Measurements from ENCODE around the gene HNF4A. TPM values are rescaled to one million over a fixed set of nuclear protein-coding genes. Genes with fewer than 3 reads are reported as not detected.
"Not testable (repeated sequence)": the region's sequence is repeated elsewhere in the genome, so short reads cannot be mapped to it uniquely, and the experiment has no call there.

HNF4A gene
- total RNA-seq, 1 donor from 2014 or later = not detected

GRCh38 chr20:44344723-44345122, 10.8 kb upstream of the HNF4A start:
- H3K27me3 ChIP-seq (ENCODE audit: control insufficient read depth in 3 of 3, insufficient read depth in 3 of 3, low read length in 3 of 3) = no peaks in the 10 kb centered on the region
- no peak overlapping the region for H3K27ac ChIP-seq (ENCODE audit: low read depth, low read length)
- H3K4me1 ChIP-seq (ENCODE audit: control insufficient read depth in 3 of 3, insufficient read depth in 3 of 3, low read length in 3 of 3) = no peaks in the 10 kb centered on the region
- H3K9me3 ChIP-seq (ENCODE audit: control insufficient read depth in 3 of 3, low read length in 3 of 3) = no peaks in the 10 kb centered on the region
- no peak overlapping the region for H3K9ac ChIP-seq (ENCODE audit: low read depth in 1 of 3, low read length in 3 of 3)
- H3K36me3 ChIP-seq (ENCODE audit: control insufficient read depth in 3 of 3, insufficient read depth in 3 of 3, low read length in 3 of 3) = no peaks in the 10 kb centered on the region
- H3K4me3 ChIP-seq (ENCODE audit: low read length in 3 of 3) = no peak overlapping the region

- Histone ChIP-seq H3K9ac (ENCODE audit: low read depth in 1 of 3, low read length in 3 of 3) (no peak overlapping the region), H3K4me3 (ENCODE audit: low read length in 3 of 3) (no peak overlapping the region), H3K27ac (ENCODE audit: low read depth, low read length) (no peak overlapping the region), H3K27me3 (ENCODE audit: control insufficient read depth in 3 of 3, insufficient read depth in 3 of 3, low read length in 3 of 3) (no peaks in the 10 kb centered on the region), H3K36me3 (ENCODE audit: control insufficient read depth in 3 of 3, insufficient read depth in 3 of 3, low read length in 3 of 3) (no peaks in the 10 kb centered on the region), H3K4me1 (ENCODE audit: control insufficient read depth in 3 of 3, insufficient read depth in 3 of 3, low read length in 3 of 3) (no peaks in the 10 kb centered on the region), H3K9me3 (ENCODE audit: control insufficient read depth in 3 of 3, low read length in 3 of 3) (no peaks in the 10 kb centered on the region)
Observed at GRCh38 chr20:44345147-44345546, 10.4 kb upstream of the HNF4A start.

- H3K9me3 ChIP-seq (ENCODE audit: control insufficient read depth in 3 of 3, low read length in 3 of 3); H3K27ac ChIP-seq (ENCODE audit: low read depth, low read length); H3K27me3 ChIP-seq (ENCODE audit: control insufficient read depth in 3 of 3, insufficient read depth in 3 of 3, low read length in 3 of 3); H3K36me3 ChIP-seq (ENCODE audit: control insufficient read depth in 3 of 3, insufficient read depth in 3 of 3, low read length in 3 of 3); H3K9ac ChIP-seq (ENCODE audit: low read depth in 1 of 3, low read length in 3 of 3); H3K4me3 ChIP-seq (ENCODE audit: low read length in 3 of 3); H3K4me1 ChIP-seq (ENCODE audit: control insufficient read depth in 3 of 3, insufficient read depth in 3 of 3, low read length in 3 of 3): not testable (repeated sequence)
Observed at GRCh38 chr20:44345941-44346340, 9.6 kb upstream of the HNF4A start.

GRCh38 chr20:44348168-44348659, 7.3 kb upstream of the HNF4A start:
- Histone ChIP-seq H3K36me3 (ENCODE audit: control insufficient read depth in 3 of 3, insufficient read depth in 3 of 3, low read length in 3 of 3) (no peaks in the 10 kb centered on the region), H3K4me3 (ENCODE audit: low read length in 3 of 3) (no peak overlapping the region), H3K27me3 (ENCODE audit: control insufficient read depth in 3 of 3, insufficient read depth in 3 of 3, low read length in 3 of 3) (peaks cover 0 to 3% (median 0%) of the 10 kb centered on the region in 3 donors), H3K27ac (ENCODE audit: low read depth, low read length) (no peak overlapping the region), H3K4me1 (ENCODE audit: control insufficient read depth in 3 of 3, insufficient read depth in 3 of 3, low read length in 3 of 3) (no peaks in the 10 kb centered on the region), H3K9me3 (ENCODE audit: control insufficient read depth in 3 of 3, low read length in 3 of 3) (no peaks in the 10 kb centered on the region), H3K9ac (ENCODE audit: low read depth in 1 of 3, low read length in 3 of 3) (no peak overlapping the region)

DNA sequence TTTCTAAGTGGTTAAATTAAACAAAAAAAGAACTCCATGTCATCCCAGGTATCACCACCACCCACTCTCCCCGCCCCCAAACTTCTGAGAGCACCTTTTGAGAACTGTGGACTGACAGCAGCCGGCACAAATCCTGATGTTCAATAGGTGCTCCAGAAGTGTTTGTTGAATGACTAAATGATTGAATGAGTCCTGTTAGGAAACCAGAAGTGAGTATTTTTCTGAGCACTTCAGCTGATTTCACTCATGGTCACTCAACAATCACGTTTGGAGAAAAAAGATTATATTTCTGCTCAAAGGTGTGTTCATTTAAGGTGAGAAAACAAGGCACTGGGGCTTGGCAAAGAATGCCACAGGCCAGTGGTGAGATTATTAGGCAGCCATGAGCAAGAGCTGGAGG, 6.2 kb upstream of the HNF4A start:
- no peaks in the 10 kb centered on the region for H3K4me1 ChIP-seq (ENCODE audit: control insufficient read depth in 3 of 3, insufficient read depth in 3 of 3, low read length in 3 of 3)
- peaks cover 0 to 3% (median 0%) of the 10 kb centered on the region in 3 donors for H3K27me3 ChIP-seq (ENCODE audit: control insufficient read depth in 3 of 3, insufficient read depth in 3 of 3, low read length in 3 of 3)
- no peak overlapping the region for H3K4me3 ChIP-seq (ENCODE audit: low read length in 3 of 3)
- no peaks in the 10 kb centered on the region for H3K9me3 ChIP-seq (ENCODE audit: control insufficient read depth in 3 of 3, low read length in 3 of 3)
- H3K36me3 ChIP-seq (ENCODE audit: control insufficient read depth in 3 of 3, insufficient read depth in 3 of 3, low read length in 3 of 3) = no peaks in the 10 kb centered on the region
- H3K27ac ChIP-seq (ENCODE audit: low read depth, low read length) = no peak overlapping the region
- no peak overlapping the region for H3K9ac ChIP-seq (ENCODE audit: low read depth in 1 of 3, low read length in 3 of 3)

DNA sequence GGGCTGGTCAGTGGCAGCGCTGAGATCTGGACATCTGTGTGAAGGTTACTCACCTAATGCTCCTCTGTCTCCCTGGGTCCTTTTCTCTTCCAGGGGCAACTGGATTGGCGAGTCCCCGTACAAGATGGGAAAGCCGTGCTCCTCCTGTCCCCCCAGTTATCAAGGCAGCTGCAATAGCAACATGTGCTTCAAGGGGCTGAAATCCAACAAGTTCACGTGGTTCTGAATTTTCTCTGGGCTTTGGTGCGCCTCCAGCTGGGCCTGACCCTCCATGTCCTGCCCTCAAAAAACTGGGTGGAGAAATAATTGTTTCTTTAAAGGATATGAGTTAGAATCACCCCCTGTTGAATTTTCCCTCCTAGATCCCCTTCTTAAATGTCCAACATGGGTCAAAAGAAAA, 4.9 kb upstream of the HNF4A start:
- Histone ChIP-seq H3K9ac (ENCODE audit: low read depth in 1 of 3, low read length in 3 of 3) (no peak overlapping the region), H3K4me1 (ENCODE audit: control insufficient read depth in 3 of 3, insufficient read depth in 3 of 3, low read length in 3 of 3) (no peaks in the 10 kb centered on the region), H3K9me3 (ENCODE audit: control insufficient read depth in 3 of 3, low read length in 3 of 3) (no peaks in the 10 kb centered on the region), H3K36me3 (ENCODE audit: control insufficient read depth in 3 of 3, insufficient read depth in 3 of 3, low read length in 3 of 3) (no peaks in the 10 kb centered on the region), H3K27me3 (ENCODE audit: control insufficient read depth in 3 of 3, insufficient read depth in 3 of 3, low read length in 3 of 3) (peaks cover 0 to 3% (median 0%) of the 10 kb centered on the region in 3 donors), H3K27ac (ENCODE audit: low read depth, low read length) (no peak overlapping the region), H3K4me3 (ENCODE audit: low read length in 3 of 3) (no peak overlapping the region)

- H3K36me3 ChIP-seq (ENCODE audit: control insufficient read depth in 3 of 3, insufficient read depth in 3 of 3, low read length in 3 of 3) = no peaks in the 10 kb centered on the region
- H3K27ac ChIP-seq (ENCODE audit: low read depth, low read length) = no peak overlapping the region
- H3K27me3 ChIP-seq (ENCODE audit: control insufficient read depth in 3 of 3, insufficient read depth in 3 of 3, low read length in 3 of 3) = peaks cover 5 to 7% (median 5%) of the 10 kb centered on the region in 3 donors
- H3K9ac ChIP-seq (ENCODE audit: low read depth in 1 of 3, low read length in 3 of 3) = no peak overlapping the region
- H3K4me1 ChIP-seq (ENCODE audit: control insufficient read depth in 3 of 3, insufficient read depth in 3 of 3, low read length in 3 of 3) = no peaks in the 10 kb centered on the region
- H3K4me3 ChIP-seq (ENCODE audit: low read length in 3 of 3) = no peak overlapping the region
- H3K9me3 ChIP-seq (ENCODE audit: control insufficient read depth in 3 of 3, low read length in 3 of 3) = no peaks in the 10 kb centered on the region
Observed at GRCh38 chr20:44354979-44355497, 461 bp upstream of the HNF4A start.

GRCh38 chr20:44356353-44356723, 839 bp downstream of the HNF4A start:
- Histone ChIP-seq H3K27me3 (ENCODE audit: control insufficient read depth in 3 of 3, insufficient read depth in 3 of 3, low read length in 3 of 3) (peaks cover 5 to 7% (median 5%) of the 10 kb centered on the region in 3 donors), H3K36me3 (ENCODE audit: control insufficient read depth in 3 of 3, insufficient read depth in 3 of 3, low read length in 3 of 3) (no peaks in the 10 kb centered on the region), H3K4me1 (ENCODE audit: control insufficient read depth in 3 of 3, insufficient read depth in 3 of 3, low read length in 3 of 3) (no peaks in the 10 kb centered on the region), H3K9ac (ENCODE audit: low read depth in 1 of 3, low read length in 3 of 3) (no peak overlapping the region), H3K9me3 (ENCODE audit: control insufficient read depth in 3 of 3, low read length in 3 of 3) (no peaks in the 10 kb centered on the region), H3K4me3 (ENCODE audit: low read length in 3 of 3) (no peak overlapping the region), H3K27ac (ENCODE audit: low read depth, low read length) (no peak overlapping the region)

- H3K9ac ChIP-seq (ENCODE audit: low read depth in 1 of 3, low read length in 3 of 3) = no peak overlapping the region
- H3K9me3 ChIP-seq (ENCODE audit: control insufficient read depth in 3 of 3, low read length in 3 of 3) = no peaks in the 10 kb centered on the region
- no peaks in the 10 kb centered on the region for H3K4me1 ChIP-seq (ENCODE audit: control insufficient read depth in 3 of 3, insufficient read depth in 3 of 3, low read length in 3 of 3)
- no peak overlapping the region for H3K27ac ChIP-seq (ENCODE audit: low read depth, low read length)
- peaks cover 2 to 7% (median 5%) of the 10 kb centered on the region in 3 donors for H3K27me3 ChIP-seq (ENCODE audit: control insufficient read depth in 3 of 3, insufficient read depth in 3 of 3, low read length in 3 of 3)
- H3K4me3 ChIP-seq (ENCODE audit: low read length in 3 of 3) = no peak overlapping the region
- no peaks in the 10 kb centered on the region for H3K36me3 ChIP-seq (ENCODE audit: control insufficient read depth in 3 of 3, insufficient read depth in 3 of 3, low read length in 3 of 3)
Observed at GRCh38 chr20:44357020-44357419, 1.5 kb downstream of the HNF4A start.

- no peak overlapping the region for H3K4me3 ChIP-seq (ENCODE audit: low read length in 3 of 3)
- H3K9me3 ChIP-seq (ENCODE audit: control insufficient read depth in 3 of 3, low read length in 3 of 3) = no peaks in the 10 kb centered on the region
- H3K4me1 ChIP-seq (ENCODE audit: control insufficient read depth in 3 of 3, insufficient read depth in 3 of 3, low read length in 3 of 3) = no peaks in the 10 kb centered on the region
- peaks cover 2 to 7% (median 5%) of the 10 kb centered on the region in 3 donors for H3K27me3 ChIP-seq (ENCODE audit: control insufficient read depth in 3 of 3, insufficient read depth in 3 of 3, low read length in 3 of 3)
- no peak overlapping the region for H3K27ac ChIP-seq (ENCODE audit: low read depth, low read length)
- no peaks in the 10 kb centered on the region for H3K36me3 ChIP-seq (ENCODE audit: control insufficient read depth in 3 of 3, insufficient read depth in 3 of 3, low read length in 3 of 3)
- no peak overlapping the region for H3K9ac ChIP-seq (ENCODE audit: low read depth in 1 of 3, low read length in 3 of 3)
Observed at GRCh38 chr20:44357555-44358125, 2.1 kb downstream of the HNF4A start.

Data from skeletal muscle tissue (tissue), 4 donors.